Astrocyte (in vitro differentiated cells and primary cell): Measurements from ENCODE around the gene LHX1.

Experiments
- EZH2 ChIP-seq: IDR thresholded peaks from 2 replicates; pipeline ENCODE4 v1.6.1; 2012; ENCODE audit warnings: mild to moderate bottlenecking, low read length, inconsistent platforms; ENCODE audit not compliant: insufficient read depth
- TF ChIP-seq, protein P1 (sequence below): IDR thresholded peaks from 2 replicates; pipeline ENCODE4 v1.5.1; 2011; ENCODE audit warnings: low read depth, mild to moderate bottlenecking, inconsistent platforms, low read length, moderate library complexity; ENCODE audit not compliant: insufficient read depth

DNA sequence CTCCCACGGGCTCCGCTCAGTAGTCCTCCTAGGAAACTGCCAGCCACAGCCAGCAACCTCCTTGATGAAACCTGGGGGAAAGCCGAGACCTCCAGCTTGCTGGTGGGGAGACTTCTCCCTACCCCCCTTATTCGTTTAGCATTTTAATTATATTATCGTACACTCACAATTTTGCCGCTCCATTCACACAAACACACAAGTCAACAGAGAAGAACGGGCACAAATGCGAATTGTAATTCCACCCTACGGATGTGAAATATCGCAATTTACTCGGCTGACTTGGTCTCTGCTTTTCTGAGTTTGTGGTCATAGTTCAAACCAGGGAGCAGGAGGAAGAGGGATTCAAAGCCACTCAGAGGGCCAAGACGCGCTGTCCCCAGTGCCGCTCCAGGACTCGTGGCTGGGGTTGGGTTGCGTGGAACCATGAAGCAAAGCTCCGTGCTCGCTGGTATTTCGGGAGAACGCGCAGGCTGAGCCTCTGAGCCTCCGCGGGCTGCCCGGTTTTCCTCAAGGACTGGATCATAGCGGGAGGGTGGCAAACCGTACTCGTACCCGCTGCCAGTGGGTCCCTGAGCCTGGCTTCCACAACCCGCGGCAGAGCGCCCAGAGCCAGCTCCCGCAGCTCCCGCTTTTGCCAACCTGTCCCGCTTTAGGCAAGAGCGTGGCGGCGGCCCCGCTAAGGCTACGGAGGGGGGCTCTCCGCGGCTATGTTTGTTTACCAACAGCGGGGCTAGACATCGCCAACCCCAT lies 2.0 kb downstream of the LHX1 start:
- TF ChIP-seq, protein P1, sequence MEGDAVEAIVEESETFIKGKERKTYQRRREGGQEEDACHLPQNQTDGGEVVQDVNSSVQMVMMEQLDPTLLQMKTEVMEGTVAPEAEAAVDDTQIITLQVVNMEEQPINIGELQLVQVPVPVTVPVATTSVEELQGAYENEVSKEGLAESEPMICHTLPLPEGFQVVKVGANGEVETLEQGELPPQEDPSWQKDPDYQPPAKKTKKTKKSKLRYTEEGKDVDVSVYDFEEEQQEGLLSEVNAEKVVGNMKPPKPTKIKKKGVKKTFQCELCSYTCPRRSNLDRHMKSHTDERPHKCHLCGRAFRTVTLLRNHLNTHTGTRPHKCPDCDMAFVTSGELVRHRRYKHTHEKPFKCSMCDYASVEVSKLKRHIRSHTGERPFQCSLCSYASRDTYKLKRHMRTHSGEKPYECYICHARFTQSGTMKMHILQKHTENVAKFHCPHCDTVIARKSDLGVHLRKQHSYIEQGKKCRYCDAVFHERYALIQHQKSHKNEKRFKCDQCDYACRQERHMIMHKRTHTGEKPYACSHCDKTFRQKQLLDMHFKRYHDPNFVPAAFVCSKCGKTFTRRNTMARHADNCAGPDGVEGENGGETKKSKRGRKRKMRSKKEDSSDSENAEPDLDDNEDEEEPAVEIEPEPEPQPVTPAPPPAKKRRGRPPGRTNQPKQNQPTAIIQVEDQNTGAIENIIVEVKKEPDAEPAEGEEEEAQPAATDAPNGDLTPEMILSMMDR = no peak
- TF ChIP-seq EZH2 = peak; percentile 99
